ENCODE results near the gene CADPS.

Gene CADPS

GRCh38 chr3:62373714-62374333, 501.4 kb downstream of the CADPS start:
- Histone ChIP-seq H3K27me3 (replicated peaks; ENCODE audit: control insufficient read depth, insufficient read depth, low read length) (no peaks in the 10 kb centered on the region; the same call in 1 of the 2 replicates), H3K36me3 (ENCODE audit: control insufficient read depth, insufficient read depth, low read length) (no peaks in the 10 kb centered on the region), H3K4me3 (replicated peaks; ENCODE audit: low read depth, low read length) (no peak overlapping the region)
- no peak for TF ChIP-seq CTCF (IDR thresholded peaks at IDR 0.05; ENCODE audit: insufficient read depth, low read length, poor library complexity, severe bottlenecking)
- DNase-seq (ENCODE audit: extremely low read depth, insufficient read length), result no peak

GRCh38 chr3:62373215-62373614, 502.0 kb downstream of the CADPS start, which contains the start of gene FEZF2:
FEZF2 (minus strand) TSS chr3:62373550; CDS start chr3:62372868, 682 bp downstream.
- Histone ChIP-seq H3K36me3 (ENCODE audit: control insufficient read depth, insufficient read depth, low read length) (no peaks in the 10 kb centered on the region), H3K27me3 (replicated peaks; ENCODE audit: control insufficient read depth, insufficient read depth, low read length) (no peaks in the 10 kb centered on the region; the same call in none of the 2 replicates), H3K4me3 (replicated peaks; ENCODE audit: low read depth, low read length) (no peak within 1 kb of the TSS)
- no peak for DNase-seq (ENCODE audit: extremely low read depth, insufficient read length)
- TF ChIP-seq CTCF (IDR thresholded peaks at IDR 0.05; ENCODE audit: insufficient read depth, low read length, poor library complexity, severe bottlenecking), result no peak

DNA sequence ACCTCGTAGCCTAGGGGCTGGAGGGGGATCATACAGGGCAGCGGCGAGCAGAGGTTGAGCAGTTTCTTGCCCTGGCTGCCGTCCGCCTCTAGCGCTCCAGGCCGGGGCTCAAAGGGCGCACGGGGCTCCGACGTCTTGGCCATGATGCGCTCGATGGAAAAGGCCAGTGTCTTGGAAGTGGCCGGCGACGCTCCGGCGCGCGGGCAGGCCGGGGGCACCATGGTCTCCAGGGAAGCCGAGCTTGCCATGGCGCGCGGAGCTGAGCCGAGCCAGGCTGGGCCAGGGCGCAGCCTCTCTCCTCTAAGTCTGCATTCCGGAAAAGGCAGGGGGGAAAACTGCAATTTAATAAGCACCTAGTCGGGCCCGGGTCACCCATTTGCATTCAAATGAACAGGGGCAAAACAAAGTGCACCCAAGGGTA, 502.6 kb downstream of the CADPS start:
- TF ChIP-seq CTCF (IDR thresholded peaks at IDR 0.05; ENCODE audit: insufficient read depth, low read length, poor library complexity, severe bottlenecking), result no peak
- H3K36me3 ChIP-seq (ENCODE audit: control insufficient read depth, insufficient read depth, low read length), result no peaks in the 10 kb centered on the region
- H3K4me3 ChIP-seq (replicated peaks; ENCODE audit: low read depth, low read length), result no peak overlapping the region
- H3K27me3 ChIP-seq (replicated peaks; ENCODE audit: control insufficient read depth, insufficient read depth, low read length), result peaks cover 2% of the 10 kb centered on the region
- DNase-seq (ENCODE audit: extremely low read depth, insufficient read length), result no peak

- DNase-seq (ENCODE audit: extremely low read depth, insufficient read length), result no peak
- H3K27me3 ChIP-seq (replicated peaks; ENCODE audit: control insufficient read depth, insufficient read depth, low read length), result peaks cover 2% of the 10 kb centered on the region
- H3K4me3 ChIP-seq (replicated peaks; ENCODE audit: low read depth, low read length), result no peak overlapping the region
- no peaks in the 10 kb centered on the region for H3K36me3 ChIP-seq (ENCODE audit: control insufficient read depth, insufficient read depth, low read length)
- no peak for TF ChIP-seq CTCF (IDR thresholded peaks at IDR 0.05; ENCODE audit: insufficient read depth, low read length, poor library complexity, severe bottlenecking)
Measured at GRCh38 chr3:62371720-62372591, 503.3 kb downstream of the CADPS start.

GRCh38 chr3:62370858-62371719, 504.1 kb downstream of the CADPS start:
- Histone ChIP-seq H3K27me3 (replicated peaks; ENCODE audit: control insufficient read depth, insufficient read depth, low read length) (peaks cover 2% of the 10 kb centered on the region), H3K4me3 (replicated peaks; ENCODE audit: low read depth, low read length) (no peak overlapping the region), H3K36me3 (ENCODE audit: control insufficient read depth, insufficient read depth, low read length) (no peaks in the 10 kb centered on the region)
- TF ChIP-seq CTCF (IDR thresholded peaks at IDR 0.05; ENCODE audit: insufficient read depth, low read length, poor library complexity, severe bottlenecking), result no peak
- no peak for DNase-seq (ENCODE audit: extremely low read depth, insufficient read length)

All from GM06990 (cell line).